ENCODE measurements around the gene SLC31A2. TPM values are rescaled to one million over a fixed set of nuclear protein-coding genes. Genes with fewer than 3 reads are reported as not detected.
A peak's percentile ranks its signal among the peaks of the same experiment; 100 is the strongest.

Gene SLC31A2
- total and polyA plus RNA-seq, 2 donors (not counting 1 experiment from before 2014, with no cell fraction given) = 17.8 TPM

GRCh38 chr9:113129466-113129865 is 21.3 kb upstream of the SLC31A2 start:
- H3K4me1 ChIP-seq (ENCODE audit: control insufficient read depth, extremely low read depth, insufficient read depth, low read length) = no peaks in the 10 kb centered on the region
- H4K20me1 ChIP-seq (ENCODE audit: control insufficient read depth, extremely low read depth, insufficient read depth, low read length) = no peaks in the 10 kb centered on the region
- no peak overlapping the region for H3K27ac ChIP-seq (ENCODE audit: insufficient read depth, low read length)
- TF ChIP-seq, protein P1, sequence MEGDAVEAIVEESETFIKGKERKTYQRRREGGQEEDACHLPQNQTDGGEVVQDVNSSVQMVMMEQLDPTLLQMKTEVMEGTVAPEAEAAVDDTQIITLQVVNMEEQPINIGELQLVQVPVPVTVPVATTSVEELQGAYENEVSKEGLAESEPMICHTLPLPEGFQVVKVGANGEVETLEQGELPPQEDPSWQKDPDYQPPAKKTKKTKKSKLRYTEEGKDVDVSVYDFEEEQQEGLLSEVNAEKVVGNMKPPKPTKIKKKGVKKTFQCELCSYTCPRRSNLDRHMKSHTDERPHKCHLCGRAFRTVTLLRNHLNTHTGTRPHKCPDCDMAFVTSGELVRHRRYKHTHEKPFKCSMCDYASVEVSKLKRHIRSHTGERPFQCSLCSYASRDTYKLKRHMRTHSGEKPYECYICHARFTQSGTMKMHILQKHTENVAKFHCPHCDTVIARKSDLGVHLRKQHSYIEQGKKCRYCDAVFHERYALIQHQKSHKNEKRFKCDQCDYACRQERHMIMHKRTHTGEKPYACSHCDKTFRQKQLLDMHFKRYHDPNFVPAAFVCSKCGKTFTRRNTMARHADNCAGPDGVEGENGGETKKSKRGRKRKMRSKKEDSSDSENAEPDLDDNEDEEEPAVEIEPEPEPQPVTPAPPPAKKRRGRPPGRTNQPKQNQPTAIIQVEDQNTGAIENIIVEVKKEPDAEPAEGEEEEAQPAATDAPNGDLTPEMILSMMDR (conservative IDR thresholded peaks at IDR 0.05 in 1 of 2, IDR thresholded peaks at IDR 0.05 in 1 of 2; ENCODE audit: low read depth in 1 of 2, low read length in 2 of 2) = no peak
- TF ChIP-seq EZH2 (IDR thresholded peaks at IDR 0.05; ENCODE audit: low read length, missing control alignments) = no peak
- no peaks in the 10 kb centered on the region for H3K79me2 ChIP-seq (ENCODE audit: control insufficient read depth, insufficient read depth, low read length)
- H2AFZ ChIP-seq (ENCODE audit: low read length) = no peak overlapping the region
- no peaks in the 10 kb centered on the region for H3K27me3 ChIP-seq (ENCODE audit: control insufficient read depth, insufficient read depth, low read length)
- H3K36me3 ChIP-seq (ENCODE audit: control insufficient read depth, insufficient read depth, low read length) = no peaks in the 10 kb centered on the region
- no peak overlapping the region for H3K9ac ChIP-seq (ENCODE audit: insufficient read depth, low read length)
- no peak overlapping the region for H3K4me2 ChIP-seq (ENCODE audit: extremely low read depth, insufficient read depth, low read length)
- no peak overlapping the region for H3K4me3 ChIP-seq (replicated peaks in 1 of 4; ENCODE audit: control extremely low read depth in 1 of 4, insufficient read depth in 1 of 4, low read depth in 3 of 4, low read length in 4 of 4)
- no peaks in the 10 kb centered on the region for H3K9me3 ChIP-seq (ENCODE audit: control insufficient read depth, insufficient read depth, low read depth, low read length)
- no peak for DNase-seq (ENCODE audit: low read depth in 2 of 2)

GRCh38 chr9:113129884-113130283 is 20.9 kb upstream of the SLC31A2 start:
- Histone ChIP-seq H3K27ac (ENCODE audit: insufficient read depth, low read length) (no peak overlapping the region), H4K20me1 (ENCODE audit: control insufficient read depth, extremely low read depth, insufficient read depth, low read length) (no peaks in the 10 kb centered on the region), H2AFZ (ENCODE audit: low read length) (no peak overlapping the region), H3K4me3 (replicated peaks in 1 of 4; ENCODE audit: control extremely low read depth in 1 of 4, insufficient read depth in 1 of 4, low read depth in 3 of 4, low read length in 4 of 4) (no peak overlapping the region), H3K79me2 (ENCODE audit: control insufficient read depth, insufficient read depth, low read length) (no peaks in the 10 kb centered on the region), H3K9ac (ENCODE audit: insufficient read depth, low read length) (no peak overlapping the region), H3K4me1 (ENCODE audit: control insufficient read depth, extremely low read depth, insufficient read depth, low read length) (no peaks in the 10 kb centered on the region), H3K27me3 (ENCODE audit: control insufficient read depth, insufficient read depth, low read length) (no peaks in the 10 kb centered on the region), H3K36me3 (ENCODE audit: control insufficient read depth, insufficient read depth, low read length) (no peaks in the 10 kb centered on the region), H3K9me3 (ENCODE audit: control insufficient read depth, insufficient read depth, low read depth, low read length) (no peaks in the 10 kb centered on the region), H3K4me2 (ENCODE audit: extremely low read depth, insufficient read depth, low read length) (no peak overlapping the region)
- no peak for TF ChIP-seq EZH2 (IDR thresholded peaks at IDR 0.05; ENCODE audit: low read length, missing control alignments)
- TF ChIP-seq, protein P1 (conservative IDR thresholded peaks at IDR 0.05 in 1 of 2, IDR thresholded peaks at IDR 0.05 in 1 of 2; ENCODE audit: low read depth in 1 of 2, low read length in 2 of 2) = no peak
- no peak for DNase-seq (ENCODE audit: low read depth in 2 of 2)

GRCh38 chr9:113131689-113132151 is 19.1 kb upstream of the SLC31A2 start:
- no peaks in the 10 kb centered on the region for H3K9me3 ChIP-seq (ENCODE audit: control insufficient read depth, insufficient read depth, low read depth, low read length)

More at GRCh38 chr9:113131689-113132151, 19.1 kb upstream of the SLC31A2 start:
- TF ChIP-seq, protein P1 (conservative IDR thresholded peaks at IDR 0.05 in 1 of 2, IDR thresholded peaks at IDR 0.05 in 1 of 2; ENCODE audit: low read depth in 1 of 2, low read length in 2 of 2) = no peak
- TF ChIP-seq EZH2 (IDR thresholded peaks at IDR 0.05; ENCODE audit: low read length, missing control alignments) = no peak
- Histone ChIP-seq H2AFZ (ENCODE audit: low read length) (no peak overlapping the region), H3K9ac (ENCODE audit: insufficient read depth, low read length) (no peak overlapping the region), H3K79me2 (ENCODE audit: control insufficient read depth, insufficient read depth, low read length) (no peaks in the 10 kb centered on the region), H3K4me2 (ENCODE audit: extremely low read depth, insufficient read depth, low read length) (no peak overlapping the region), H4K20me1 (ENCODE audit: control insufficient read depth, extremely low read depth, insufficient read depth, low read length) (no peaks in the 10 kb centered on the region), H3K4me1 (ENCODE audit: control insufficient read depth, extremely low read depth, insufficient read depth, low read length) (no peaks in the 10 kb centered on the region), H3K36me3 (ENCODE audit: control insufficient read depth, insufficient read depth, low read length) (no peaks in the 10 kb centered on the region), H3K27me3 (ENCODE audit: control insufficient read depth, insufficient read depth, low read length) (peaks cover 3% of the 10 kb centered on the region), H3K4me3 (replicated peaks in 1 of 4; ENCODE audit: control extremely low read depth in 1 of 4, insufficient read depth in 1 of 4, low read depth in 3 of 4, low read length in 4 of 4) (no peak overlapping the region), H3K27ac (ENCODE audit: insufficient read depth, low read length) (no peak overlapping the region)
- DNase-seq (ENCODE audit: low read depth in 2 of 2) = peak; percentile 27 to 30

All from fibroblast of lung (primary cell).